Activated T-cell treated with anti-CD3 and anti-CD28 coated beads, Interleukin-2, amount 50 U/mL, for 48 hours (primary cell): ENCODE measurements around the gene COL4A2.

ENCODE experiments used
- DNase-seq, 2 experiments: peaks; one replicate each; pipeline ENCODE4 v3.0.0-alpha.2; 2020

COL4A2 gene

DNA sequence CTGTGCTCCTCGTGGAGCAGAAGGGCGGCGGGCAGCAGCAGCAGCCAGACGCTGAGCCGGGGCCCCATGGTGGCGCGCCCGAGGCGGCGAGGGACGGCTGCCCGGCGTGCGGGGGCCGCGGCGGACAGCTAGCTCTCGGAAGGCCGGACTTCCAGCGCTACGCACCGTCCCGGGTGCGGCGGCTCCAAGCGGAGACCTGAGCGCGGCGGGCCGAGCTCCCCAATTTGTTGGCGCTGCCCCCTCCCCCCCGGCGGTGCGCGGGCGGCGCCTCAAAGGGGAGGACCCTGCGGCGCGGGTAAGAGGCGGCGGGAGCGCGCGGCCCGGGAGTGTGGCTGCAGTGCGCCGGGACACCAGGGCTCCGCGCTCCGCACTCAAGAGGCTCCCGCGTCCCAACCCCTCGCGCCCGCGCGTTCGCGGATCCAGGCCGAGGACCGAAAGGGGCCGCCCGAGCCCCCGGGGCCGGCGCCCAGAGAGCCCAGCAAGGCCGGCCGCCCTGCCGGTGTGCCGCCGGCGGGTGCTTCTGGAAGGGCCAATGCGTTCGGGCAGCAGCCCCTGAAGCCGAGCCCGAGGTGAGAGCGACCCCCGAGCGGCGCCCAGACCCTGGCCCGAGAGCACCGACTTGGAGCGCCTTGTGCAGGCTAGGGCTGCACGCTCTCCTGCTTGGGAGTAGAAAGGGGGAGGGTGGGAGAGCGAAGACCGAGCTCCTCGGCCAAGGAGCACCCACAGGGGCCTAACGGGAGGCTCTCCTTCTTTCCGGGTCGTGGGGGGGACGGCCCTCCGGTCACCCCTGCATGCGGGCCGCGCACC is at the start of gene COL4A2, which contains the start of gene COL4A1:
TSS of gene COL4A2 (plus strand) at position 325 of the 807 bp plus-strand sequence. CDS start 620 bp downstream, outside the sequence.
TSS of gene COL4A1 (minus strand) at position 198 of the 807 bp plus-strand sequence. CDS start at position 68, 130 bp downstream.
- DNase-seq, result no peak

DNA sequence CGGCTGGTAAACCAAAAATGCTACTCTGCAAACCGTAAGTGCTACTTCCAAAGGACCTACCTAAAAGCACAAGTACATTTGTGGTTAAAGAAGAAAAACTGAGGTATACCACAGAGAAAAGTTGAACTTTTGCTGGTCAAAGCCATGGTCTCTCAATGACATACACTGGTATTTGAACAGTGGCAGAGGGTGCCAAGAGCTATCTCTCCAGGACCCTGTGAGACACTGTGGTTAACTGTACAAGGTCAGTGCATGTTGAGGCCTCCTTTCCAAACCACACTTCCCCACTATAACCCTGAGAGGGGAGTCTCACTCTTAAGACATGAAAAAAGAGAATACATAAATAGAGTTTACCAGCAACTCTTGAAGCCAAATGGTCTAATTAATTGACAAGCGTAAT is 49.7 kb upstream of the COL4A2 start:
- DNase-seq, result no peak

DNA sequence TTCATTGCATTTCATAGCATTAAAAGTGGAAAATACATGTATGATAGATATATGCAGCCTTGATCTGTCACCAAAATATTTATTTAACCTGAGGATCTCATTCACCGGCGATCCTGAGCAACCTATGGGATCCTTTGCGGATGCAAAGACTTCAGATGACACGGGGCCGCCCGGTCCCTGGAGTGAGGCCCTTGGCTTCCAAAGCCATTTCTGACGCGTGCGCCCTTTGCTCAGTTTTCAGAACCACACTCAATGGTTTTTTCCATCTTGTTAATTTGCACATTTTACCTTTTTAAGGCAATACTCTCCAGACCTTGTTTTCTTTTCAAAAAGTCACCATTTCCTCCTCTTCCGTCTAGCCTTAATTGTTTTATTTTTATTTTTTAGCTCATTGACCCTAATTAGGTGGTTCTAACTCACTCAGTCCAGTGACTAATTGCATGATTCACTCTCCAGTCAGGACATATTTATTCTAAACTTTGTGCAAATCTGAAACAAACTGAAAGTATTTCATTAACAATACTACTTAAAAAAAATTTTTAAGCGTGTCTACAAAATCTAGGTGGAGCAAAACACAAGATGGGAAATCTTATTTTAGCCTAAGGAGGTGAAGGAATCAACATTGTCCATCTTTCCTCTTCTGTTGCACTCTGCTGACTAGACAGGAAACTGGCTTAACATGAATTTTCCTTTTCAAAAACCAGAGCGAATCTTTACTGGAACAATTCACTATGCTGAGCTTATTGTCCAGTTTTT is 48.0 kb upstream of the COL4A2 start:
- DNase-seq, result no peak

DNA sequence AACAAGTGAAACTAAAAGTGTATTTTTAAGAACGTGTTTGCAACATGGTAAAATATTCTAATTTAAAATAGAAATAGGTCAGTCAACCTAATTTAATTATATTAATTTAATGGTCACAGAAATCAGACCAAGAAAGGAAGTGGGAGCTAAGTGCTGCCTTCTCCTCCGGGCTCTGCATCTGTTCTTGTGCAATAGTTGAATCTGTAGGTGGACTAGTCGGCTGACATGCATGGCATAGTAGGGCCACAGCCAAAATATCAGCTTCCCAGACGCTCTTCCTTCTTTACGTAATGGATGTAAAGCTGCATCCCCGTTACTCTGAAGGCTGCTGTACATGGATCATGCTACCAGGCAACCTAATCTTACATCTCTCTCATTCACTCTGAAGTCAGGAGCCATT is 47.4 kb upstream of the COL4A2 start:
- no peak for DNase-seq

DNA sequence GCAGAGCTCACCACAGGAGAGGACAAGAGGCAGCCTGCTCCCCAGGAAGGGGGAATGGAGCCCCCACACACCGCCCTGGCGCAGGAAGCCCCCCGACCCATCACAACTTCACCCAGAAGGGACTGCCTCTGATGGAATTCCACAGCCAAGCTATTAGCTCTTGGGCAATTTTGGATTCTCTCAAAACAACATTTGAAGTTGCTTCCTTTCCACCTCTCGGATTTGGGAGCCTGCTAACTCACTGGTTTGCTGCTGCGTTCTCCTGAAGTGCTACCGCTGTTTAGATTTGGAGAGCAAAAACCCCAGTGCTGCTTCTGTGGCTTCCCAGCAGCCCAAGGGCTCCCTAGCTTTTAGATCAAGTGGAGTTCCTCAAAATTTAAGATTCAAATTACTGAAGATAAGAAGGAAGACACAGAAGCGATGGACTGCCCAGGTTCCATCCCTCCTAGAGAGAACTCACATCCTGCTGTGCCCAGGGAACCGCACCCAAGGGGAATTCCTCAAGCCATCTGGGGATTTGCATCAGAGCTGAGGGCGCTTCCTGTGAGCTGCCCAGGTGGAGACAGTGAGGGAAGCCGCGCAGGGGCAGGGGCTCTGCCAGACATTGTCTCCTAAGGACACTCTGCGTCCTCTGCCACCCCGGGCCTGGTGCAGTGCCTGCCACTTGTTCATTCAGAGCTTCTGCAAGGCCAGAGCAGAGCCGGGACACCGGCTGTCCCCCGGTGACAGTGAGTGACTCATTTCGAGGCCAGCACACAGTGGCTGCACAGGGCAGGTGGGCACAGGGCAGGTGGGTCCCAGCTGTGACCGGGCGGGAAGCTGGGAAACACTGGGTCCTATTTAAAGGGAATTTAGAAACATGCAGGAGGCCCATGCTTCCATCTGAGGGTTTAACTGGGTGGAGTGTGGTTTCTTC is 45.7 kb upstream of the COL4A2 start:
- DNase-seq, result no peak

DNA sequence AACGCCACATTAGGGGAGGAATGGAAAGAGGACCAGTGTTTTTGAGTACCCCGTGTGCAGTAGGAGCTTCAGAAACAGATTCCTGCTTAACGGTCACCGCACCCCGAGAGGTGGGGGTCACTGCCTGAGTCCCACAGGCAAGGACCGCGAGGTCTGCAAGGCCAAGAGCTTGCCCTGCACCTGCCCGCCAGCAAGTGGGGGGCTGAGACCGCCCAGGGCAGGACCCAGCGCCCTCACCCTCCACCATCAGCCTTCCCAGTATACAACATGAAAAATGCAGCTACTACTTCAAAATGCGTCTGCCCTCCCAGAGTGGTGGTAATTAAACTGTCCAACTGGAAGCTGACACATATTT is 45.0 kb upstream of the COL4A2 start:
- no peak for DNase-seq

DNA sequence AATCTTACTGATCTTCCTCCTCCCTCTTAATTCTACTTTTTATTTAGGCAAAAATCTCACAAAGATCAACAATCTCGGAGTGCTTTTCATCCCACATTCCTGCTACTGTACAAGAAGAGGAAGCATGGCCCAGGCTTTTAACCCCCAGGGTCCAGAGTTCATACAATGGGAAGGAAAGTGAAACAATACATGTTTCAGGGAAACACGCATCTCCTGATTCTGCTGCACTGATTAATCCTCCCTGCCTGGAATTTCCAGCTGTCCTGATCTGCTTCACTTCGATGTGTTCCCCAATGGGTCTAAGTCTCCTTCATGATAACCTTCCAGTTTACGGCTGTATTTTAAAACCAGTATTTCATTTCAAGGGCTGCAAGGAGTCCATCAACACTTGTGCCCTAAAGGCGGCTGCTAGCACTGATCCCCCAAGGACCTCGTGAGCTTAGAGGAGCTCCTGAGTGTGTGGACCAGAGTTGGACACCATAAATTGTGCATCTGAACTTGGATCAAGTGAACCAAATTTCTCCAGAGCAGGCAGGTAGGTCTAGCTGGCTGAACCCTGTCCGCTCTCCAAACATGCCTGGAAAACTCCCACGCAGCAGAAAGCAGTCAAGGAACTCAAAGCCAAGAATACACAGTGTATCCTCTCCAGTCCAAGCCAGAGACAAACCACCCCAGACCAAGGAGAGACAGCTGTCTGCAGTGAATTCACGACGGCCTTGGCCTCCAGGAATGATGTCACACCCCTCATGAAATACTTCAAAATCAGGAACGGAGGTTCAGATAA is 44.4 kb upstream of the COL4A2 start:
- no peak for DNase-seq

DNA sequence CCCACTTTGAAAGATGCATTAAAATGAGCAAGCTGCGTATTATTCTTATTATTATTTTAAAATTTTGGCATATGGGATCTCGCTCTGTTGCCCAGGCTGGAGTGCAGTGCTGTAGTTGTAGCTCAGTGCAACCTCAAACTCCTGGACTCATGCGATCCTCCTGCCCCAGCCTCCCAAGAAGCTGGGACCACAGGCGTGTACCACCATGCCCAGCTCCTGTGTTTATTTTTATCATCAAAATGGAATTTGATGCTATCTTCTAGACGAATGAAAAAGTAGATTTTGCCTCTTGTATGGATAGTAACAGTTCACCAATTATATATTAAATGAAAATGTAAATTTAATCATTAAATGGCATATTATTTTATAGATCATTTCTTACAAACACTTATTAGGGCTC is 43.7 kb upstream of the COL4A2 start:
- no peak for DNase-seq

DNA sequence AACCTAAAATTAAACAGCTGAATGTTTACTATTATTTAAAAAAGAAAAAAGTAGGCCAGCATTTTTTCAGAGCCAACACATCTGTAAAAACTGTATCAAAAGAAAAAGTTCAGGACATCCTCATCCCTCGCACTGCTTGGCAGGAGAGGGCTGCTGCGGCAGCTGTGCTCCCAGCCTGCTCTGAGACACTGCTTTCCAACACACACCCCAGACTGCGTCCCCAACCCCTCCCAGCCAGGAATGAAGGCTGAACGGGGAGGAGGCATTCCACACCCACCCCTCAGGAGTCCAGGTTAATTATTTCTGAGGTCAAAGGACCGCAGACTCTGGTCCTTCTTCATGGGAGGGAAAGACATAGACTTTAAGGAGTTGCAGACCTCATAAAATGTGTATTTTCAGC is 43.2 kb upstream of the COL4A2 start:
- no peak for DNase-seq

DNA sequence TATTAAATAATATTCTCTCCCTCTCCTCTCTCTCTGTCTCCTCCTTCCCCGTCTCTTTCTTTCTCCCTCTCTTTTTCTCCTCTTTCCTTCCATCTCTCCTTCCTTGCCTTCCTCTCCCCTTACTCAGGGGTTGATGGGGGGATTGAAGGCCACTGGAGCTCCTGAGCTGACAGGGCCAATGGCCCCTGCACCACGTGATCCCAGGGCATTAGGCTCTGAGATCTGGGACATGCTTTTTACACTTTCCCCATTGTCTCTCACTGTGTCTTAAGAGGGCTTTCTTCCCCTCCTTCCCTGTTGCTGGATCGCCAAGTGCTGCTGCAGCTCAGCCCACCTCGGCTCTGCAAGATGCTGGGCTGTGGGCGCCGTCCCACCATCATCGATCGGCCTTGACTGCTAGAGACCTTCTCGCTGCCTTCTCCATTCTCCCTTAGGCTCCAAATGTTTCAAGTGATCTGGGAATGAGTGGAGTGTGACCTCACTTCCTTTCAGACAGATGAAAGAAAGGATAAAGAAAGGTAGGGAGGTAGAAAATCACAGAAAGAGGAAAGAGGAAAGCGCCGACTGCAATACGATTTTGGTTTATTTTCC is 42.3 kb upstream of the COL4A2 start:
- no peak for DNase-seq

DNA sequence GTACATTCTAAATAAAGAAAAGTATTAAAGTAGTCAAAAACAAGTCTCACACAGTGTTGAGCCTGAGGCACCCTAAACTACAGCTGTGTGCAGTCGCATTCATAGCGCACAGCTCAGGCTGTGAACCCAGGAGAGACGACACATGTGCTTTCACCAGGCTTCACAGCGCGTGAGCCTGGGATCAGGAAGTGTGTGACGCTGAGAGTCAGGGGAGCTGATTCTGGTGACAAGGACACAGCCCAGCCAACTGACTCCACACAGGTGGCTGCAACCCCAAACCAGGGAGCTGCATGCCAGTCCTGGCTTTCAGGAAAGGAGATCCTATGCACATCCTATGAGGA is 41.8 kb upstream of the COL4A2 start:
- DNase-seq, result no peak

DNA sequence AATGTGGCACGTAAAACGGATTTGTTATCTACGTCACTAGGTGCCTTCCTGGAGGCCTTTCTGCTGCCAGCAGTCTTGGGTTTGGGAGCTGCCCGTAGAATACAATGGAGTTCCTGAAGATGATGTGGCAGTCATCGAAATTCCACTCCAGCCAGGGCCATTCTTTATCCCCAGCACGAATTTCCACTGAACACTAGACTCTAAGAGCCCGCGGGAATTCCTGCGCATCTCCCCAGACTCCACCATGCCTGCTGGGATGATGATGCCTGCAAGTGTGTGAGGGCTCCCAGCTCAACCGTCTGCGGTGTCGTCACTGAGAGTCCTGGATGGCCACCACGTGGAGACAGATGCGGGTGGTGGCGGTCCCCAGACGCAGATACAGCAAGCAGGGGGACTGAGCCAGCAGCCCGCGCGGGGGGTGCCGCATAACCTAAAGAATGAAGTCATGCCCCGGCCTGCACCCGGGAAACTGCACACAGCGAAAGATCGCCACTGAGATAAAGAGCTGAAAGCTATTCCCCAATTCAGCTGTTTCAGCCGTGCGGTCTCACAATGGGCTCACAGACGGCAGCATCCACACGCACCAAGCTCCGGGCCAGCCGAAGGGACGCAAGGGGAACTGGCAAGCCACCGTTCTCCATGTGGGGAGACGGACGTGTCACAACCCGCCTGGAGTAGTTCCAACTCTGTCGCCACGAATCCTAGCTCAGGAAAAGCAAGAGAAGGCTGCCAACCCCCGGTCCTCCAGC is 41.2 kb upstream of the COL4A2 start:
- no peak for DNase-seq

DNA sequence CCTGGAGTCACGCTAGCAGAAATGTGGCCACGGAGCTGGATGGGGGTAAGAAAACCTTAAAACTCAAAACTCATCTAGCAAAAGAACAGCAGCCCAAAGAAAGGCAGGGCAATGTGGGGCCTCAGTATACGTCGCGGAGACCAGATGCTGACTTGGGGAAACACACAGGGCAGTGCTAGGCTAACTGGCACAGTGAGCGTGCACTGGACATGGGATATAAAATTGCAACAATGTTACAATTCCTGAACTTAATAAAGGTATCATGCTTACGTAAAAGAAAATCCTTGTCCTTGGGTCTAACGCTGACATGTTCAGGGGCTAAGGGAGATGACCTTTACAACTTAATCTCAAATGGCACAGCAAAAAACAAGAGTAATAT is 40.7 kb upstream of the COL4A2 start:
- DNase-seq, result no peak

DNA sequence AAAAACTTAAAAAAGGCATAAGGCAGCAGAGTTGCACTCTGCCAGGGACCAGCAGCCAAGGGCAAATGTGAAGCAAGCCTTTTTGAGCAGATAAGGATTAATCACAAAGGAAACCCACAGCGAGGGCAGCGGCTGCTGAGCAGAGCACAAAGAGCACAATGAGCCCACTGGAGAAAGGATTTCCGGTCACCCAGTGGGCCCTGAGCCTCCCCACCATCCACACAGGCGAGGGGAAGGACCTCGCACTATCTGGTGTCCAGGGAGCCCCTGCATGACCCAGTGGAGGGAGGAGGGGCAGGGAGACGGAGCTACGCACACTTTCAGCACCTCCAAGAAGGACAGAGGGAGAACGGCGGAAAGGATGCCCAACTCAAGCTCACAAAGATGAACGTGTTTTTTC is 40.1 kb upstream of the COL4A2 start:
- DNase-seq, result no peak

DNA sequence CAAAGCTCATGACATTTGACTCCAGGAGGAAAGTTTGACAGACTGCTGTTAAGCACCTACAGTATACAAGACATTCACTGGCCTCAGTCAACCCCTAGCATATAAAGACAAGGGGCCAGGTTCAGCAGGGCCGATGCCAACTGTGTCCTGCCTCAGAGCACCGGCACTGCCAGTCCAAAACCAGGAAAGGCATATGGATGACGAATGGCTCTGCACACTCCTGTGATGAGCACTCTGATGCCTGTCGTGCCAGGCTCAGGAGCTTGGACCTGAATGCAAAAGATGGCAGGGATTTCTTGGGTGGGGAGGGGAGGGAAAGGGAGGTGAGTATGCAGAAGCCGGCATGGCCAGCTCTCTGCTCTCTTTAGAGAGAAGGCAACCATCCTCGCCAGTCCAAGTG is 39.0 kb upstream of the COL4A2 start:
- DNase-seq, result no peak

DNA sequence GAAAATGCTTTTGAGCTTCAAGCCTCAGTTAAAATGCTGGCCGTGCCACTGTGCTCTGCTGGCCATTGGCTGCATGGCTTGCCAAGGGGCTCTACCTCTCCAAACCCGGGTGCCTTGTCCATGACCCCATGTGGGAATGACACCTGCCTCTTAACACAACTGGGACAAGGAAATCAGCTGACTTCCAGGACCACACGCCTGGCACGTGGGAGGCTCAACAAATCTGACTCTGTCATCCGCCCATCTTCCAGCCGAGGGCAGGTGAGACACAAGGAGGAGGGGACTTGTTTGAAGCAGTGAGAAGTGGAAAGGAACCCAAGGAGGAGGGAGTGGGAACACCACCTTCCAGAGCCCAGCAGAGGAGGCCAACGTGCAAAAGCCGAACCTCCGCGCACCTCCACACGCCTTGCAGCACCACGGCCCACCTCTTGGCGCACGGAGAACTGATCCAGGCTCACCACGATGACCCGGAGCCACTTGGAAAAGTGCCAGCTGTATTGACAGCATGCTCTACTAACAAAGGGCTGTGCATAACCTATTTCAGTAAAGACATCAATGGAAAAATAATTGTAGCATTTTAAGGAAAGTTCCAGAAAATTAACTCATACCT is 38.4 kb upstream of the COL4A2 start:
- no peak for DNase-seq

DNA sequence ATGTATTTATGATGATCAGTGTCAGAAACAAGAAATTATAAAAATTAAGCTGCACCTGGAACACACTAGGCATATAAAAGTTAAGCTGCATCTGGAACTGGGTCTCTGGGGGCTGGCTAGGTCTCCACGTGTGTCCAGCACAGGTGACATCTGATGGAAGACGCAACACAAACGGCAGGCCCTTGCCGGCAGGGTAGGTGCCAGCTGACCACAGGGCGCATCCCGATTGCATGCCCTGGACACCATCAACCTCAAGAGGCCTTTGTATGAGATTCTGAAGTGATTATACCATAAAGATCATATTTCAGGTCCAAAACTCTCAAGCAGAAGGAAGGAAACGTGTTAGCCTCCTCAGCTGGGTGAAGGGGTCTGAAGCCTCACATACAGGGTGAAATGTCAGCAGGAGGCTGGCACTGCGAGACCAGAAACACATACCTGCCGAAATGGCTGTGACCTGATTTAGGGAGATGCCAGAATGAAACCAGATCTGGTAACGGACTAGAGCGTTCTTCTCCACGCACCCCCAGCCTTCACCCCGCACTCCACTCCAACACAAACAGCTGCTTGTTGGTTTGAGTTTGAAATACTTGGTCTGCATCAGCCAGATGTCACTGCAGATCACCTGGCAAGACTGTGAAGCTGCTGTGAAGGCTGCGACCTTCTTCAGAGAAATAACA is 37.4 kb upstream of the COL4A2 start:
- no peak for DNase-seq

DNA sequence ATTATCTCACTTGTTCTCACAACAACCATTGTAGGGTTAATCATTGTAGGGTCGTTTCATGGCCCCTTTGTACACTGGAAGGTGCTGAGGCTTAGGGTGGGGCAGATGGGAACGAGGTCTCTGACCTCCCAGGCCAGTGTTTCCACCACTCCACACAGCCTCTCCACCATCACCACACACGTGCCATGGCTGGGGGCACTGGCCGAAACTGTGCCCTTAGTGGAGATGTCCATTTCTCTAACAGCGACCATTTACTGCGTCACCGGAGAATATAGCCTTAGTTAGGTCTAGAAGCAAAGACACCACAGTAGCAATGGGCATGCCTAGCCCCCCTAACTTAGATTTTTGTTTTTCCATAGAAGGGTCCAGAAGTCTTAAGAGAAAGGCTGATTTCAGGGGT is 36.6 kb upstream of the COL4A2 start:
- no peak for DNase-seq

DNA sequence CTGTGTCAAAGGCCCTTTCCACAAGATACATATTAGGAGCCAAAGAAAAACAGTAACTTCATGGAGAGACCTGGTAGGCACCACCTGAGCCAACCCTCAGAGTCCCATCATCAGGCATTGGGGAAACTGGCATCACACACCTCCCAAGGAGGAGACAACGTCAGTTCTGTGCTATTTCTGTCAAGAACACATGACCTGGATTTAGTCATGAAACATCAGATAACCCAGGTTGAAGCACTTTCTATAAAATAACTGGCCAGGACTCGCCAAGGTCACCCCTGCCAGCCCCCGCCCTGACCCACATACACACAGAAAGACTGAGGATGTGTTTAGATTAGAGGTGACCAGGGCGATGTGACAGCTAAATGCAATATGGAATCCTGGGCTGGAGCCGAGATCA is 35.8 kb upstream of the COL4A2 start:
- DNase-seq, result no peak

DNA sequence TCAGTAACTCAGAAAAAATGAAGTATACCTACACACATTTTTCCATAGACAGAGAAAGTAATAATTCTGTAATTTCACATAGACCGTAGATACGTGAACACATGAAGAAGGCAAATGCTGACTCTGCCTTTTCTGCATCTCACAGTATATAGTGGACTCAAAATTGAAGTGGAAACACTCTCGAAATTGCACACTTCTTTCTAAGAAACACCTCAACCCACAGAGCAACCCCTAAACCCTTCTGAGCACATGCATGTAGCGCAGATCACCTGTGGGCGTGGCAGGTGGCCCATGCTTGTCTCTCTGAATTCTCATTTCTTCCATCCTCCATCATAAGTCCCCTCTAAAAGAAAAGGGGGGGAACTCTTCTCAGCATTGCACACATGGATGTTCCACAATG is 34.9 kb upstream of the COL4A2 start:
- no peak for DNase-seq
